CD4-positive, alpha-beta T cell treated with Interleukin-6 at 100 ng/mL for 8 hours (primary cell): Measurements from ENCODE around the gene KIAA1549.
"Not testable (repeated sequence)": the region's sequence is repeated elsewhere in the genome, so short reads cannot be mapped to it uniquely, and the experiment has no call there.

Experiments used
- DNase-seq: peaks from one replicate; pipeline ENCODE4 v3.0.0-alpha.2; 2020; ENCODE audit warnings: mixed read lengths, low spot score

KIAA1549 gene

GRCh38 chr7:138981332-138982203, at the start of gene KIAA1549:
TSS of gene KIAA1549 (minus strand) at chr7:138981389. CDS start at chr7:138981269, 120 bp downstream.
- DNase-seq: peak; percentile 38

GRCh38 chr7:139029353-139029752, 48.2 kb upstream of the KIAA1549 start:
- no peak for DNase-seq

GRCh38 chr7:139026551-139026950, 45.4 kb upstream of the KIAA1549 start:
- no peak for DNase-seq

GRCh38 chr7:139025861-139026260, 44.7 kb upstream of the KIAA1549 start:
- DNase-seq: not testable (repeated sequence)

GRCh38 chr7:139023076-139023475, 41.9 kb upstream of the KIAA1549 start:
- no peak for DNase-seq

GRCh38 chr7:139022286-139022685, 41.1 kb upstream of the KIAA1549 start:
- no peak for DNase-seq

GRCh38 chr7:139018910-139019309, 37.7 kb upstream of the KIAA1549 start:
- DNase-seq: no peak

GRCh38 chr7:139016931-139017511, 35.8 kb upstream of the KIAA1549 start:
- DNase-seq: peak; percentile 70

- no peak for DNase-seq
These were observed 30.2 kb upstream of the KIAA1549 start for GRCh38 chr7:139011373-139011772.

GRCh38 chr7:139004321-139005090, 23.3 kb upstream of the KIAA1549 start:
- no peak for DNase-seq

- no peak for DNase-seq
These were observed 18.2 kb upstream of the KIAA1549 start for GRCh38 chr7:138999414-138999813.

GRCh38 chr7:138992052-138992531, 10.9 kb upstream of the KIAA1549 start:
- DNase-seq: no peak

- DNase-seq: no peak
These were observed 6.5 kb upstream of the KIAA1549 start for GRCh38 chr7:138987686-138988085.

GRCh38 chr7:138982204-138982623, 1.0 kb upstream of the KIAA1549 start:
- DNase-seq: no peak

GRCh38 chr7:138980563-138981291, 462 bp downstream of the KIAA1549 start:
- no peak for DNase-seq

GRCh38 chr7:138979988-138980562, 1.1 kb downstream of the KIAA1549 start:
- no peak for DNase-seq

- no peak for DNase-seq
These were observed 1.8 kb downstream of the KIAA1549 start for GRCh38 chr7:138979226-138979979.

GRCh38 chr7:138978541-138979184, 2.5 kb downstream of the KIAA1549 start:
- DNase-seq: no peak

GRCh38 chr7:138976161-138976560, 5.0 kb downstream of the KIAA1549 start:
- not testable (repeated sequence) for DNase-seq
